Ureter (tissue), 1 donor: ENCODE measurements around the gene RPTOR. TPM values are rescaled to one million over a fixed set of nuclear protein-coding genes. Genes with fewer than 3 reads are reported as not detected.
A peak's percentile ranks its signal among the peaks of the same experiment; 100 is the strongest.

Source experiments
- DNase-seq: peaks from one replicate; pipeline ENCODE4 v3.0.0-alpha.2; 2020; ENCODE audit warnings: low spot score
- total RNA-seq: library from RNA; stranded (reverse); gene quantifications from one replicate; pipeline ENCODE4 v1.2.4, GENCODE V29; 2023
- donor health status: DM: yes; HTN: yes; CAD: no.

RPTOR gene
- total RNA-seq, 1 donor from 2014 or later = 64.2 TPM

DNA sequence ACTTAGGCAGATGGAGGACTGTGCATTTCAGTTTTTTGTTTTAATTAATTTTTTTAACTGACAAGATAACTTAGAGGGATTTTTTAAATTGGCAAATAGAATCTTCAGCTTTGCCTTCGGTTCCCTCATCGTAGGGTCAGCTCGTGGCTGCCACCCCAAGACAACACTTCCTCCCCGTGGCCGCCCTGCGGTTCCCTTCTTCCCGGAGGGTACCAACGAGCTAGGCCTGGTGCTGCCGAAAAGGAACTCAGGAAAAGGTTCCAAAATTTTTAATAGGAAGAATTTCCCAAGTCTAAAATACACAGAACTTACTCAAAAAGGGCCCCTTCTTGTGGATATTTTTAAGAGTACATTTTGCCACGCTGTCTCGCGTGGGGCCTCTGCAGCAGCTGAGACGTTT lies 236.6 kb downstream of the RPTOR start:
- DNase-seq = no peak

DNA sequence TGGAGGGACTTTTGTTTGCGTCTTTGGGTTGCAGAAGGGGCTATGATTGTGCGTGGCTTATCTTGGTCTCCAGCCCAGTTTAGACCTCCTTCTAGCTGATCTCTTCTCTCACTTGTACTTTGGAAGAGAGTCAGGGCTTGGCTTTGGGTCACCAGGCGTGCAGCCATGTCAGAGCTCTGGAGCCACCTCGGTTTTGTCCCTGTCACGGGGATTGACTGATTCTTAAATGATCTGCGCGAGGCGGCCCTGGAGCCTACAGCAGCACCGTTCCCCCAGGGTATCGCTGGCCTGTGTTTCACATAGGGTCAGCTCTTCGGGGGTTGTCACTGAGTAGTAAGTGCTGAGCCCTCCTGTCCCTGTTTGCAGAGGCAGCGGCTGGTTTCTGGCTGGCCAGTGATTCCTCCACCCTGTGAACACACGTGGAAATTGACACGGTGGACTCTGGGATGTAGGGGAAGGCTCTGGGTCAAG lies 237.2 kb downstream of the RPTOR start:
- no peak for DNase-seq

DNA sequence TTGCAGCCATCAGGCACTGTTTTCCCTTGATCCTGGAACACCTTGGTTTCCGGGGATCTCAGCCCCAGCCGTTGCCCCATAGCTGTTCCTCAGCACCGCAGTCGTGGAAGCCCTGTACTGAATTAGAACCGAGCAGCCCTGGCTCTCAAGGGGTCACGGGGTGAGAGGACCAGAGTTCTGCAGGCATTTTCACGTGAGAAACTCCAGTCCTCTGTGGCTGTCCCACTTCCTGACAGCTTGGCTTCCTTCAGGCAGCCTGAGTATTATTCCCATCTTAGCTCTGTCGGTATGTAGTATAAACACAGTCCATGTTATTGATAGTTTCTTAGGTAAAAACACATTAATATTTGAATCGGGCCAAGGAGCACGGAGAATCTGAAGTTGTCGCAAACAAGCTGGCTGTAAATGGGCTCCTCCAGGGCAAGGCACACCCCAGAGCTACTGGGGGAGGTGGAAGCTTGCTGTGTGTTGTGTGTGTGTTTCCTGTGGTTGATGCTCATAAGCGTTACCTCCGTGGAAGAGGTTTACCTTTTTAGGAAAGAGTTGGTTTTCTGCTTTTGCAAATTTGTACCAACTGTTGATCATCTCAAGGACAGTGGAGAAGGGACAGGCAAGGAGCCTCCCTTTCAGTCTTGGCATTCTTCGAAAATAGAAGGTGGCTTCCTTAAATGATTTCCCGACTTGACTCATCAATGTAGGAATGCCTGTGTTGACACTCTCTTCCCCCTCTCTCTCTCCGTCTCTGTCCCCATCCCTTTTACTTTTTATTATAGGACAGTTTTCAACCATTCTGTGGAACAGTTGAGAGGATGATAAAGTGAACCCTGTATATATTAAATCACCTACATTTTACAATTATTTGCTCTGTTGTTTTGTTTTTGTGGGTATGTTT lies 238.1 kb downstream of the RPTOR start:
- no peak for DNase-seq

DNA sequence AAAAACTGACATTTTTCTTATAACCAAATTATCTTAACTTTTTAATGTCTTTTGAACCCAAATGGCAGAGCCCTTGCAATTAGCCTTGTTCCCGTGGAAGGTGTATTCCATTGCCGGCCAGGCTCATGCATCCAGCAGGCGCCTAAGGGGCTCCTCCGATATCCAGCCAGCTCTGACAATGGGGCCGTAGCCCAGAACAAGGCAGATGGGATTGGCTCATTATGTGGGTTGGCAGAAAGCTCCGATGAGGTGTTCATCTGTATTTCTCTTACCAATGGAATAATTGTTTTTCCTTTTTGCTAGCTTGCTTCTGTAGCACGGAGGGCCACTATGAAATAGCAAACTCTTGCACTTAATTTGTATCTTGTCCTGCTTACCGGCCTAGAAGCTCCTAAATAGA lies 238.8 kb downstream of the RPTOR start:
- DNase-seq = no peak

DNA sequence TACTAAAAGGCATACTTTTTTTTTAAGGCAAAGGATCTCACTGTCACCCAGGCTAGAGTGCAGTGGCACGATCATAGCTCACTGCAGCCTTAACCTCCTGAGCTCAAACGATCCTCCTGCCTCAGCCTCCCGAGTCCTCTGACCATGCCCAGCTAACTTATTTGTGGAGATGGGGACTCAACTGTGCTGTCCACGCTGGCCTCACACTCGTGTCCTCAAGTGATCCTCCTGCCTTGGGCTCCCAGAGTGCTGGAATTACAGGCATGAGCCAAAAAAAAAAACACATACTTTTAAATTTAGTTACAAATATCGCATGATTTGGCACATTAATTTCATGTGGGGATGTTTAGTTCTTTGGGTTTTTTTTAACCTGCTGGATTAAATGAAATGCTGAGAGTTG lies 239.3 kb downstream of the RPTOR start:
- DNase-seq = no peak

DNA sequence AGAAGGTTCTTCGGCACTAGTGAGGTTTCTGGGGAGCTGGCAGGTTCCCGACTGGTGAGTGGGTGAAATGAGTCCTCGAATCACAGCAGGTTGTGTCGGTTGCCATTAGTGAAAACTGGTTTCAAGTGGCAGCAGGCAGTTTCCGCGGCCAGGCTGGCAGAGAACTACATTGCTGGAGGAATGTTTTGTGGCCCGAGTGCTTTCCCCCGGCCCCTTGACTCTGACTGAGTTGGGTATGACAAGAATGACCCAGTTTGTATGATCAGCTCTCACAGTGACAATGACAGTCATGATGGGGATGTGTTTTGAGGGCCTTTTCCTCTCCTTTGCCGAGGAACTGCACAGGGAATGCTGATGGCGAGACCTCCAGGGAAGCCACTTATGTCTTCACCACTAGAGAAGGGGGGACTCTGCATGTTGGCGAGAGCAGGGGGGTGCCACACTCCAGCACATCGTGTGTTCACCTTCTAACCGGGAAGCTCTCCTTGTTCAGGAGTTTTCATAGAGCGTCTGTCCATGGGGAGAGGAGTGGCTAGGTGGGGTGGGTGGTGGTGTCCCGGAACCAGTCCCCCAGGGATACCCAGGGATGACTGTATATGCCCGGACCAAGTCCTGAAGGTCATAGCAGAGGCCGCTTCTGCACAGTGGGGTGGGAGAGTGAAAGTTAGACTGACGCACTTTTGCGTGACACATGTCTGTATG lies 241.0 kb downstream of the RPTOR start:
- DNase-seq = no peak

DNA sequence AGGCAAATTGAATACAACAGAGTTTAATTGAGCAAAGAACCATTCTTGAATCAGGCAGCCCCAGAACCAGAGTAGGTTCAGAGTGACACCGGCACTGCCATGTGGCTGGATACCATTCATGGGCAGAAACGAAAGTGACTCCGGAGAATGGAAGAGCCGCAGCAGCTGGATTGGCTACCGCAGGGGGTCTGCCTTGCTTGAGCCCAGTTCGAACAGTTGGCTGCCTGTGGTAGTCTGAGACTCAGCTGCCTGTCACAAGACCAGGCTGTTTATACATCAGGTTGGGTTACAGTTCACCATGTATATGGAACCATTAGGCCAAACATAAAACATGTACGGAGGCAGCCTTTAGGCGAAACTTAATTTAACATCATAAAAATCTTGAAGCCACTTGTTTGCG lies 241.8 kb downstream of the RPTOR start:
- no peak for DNase-seq

DNA sequence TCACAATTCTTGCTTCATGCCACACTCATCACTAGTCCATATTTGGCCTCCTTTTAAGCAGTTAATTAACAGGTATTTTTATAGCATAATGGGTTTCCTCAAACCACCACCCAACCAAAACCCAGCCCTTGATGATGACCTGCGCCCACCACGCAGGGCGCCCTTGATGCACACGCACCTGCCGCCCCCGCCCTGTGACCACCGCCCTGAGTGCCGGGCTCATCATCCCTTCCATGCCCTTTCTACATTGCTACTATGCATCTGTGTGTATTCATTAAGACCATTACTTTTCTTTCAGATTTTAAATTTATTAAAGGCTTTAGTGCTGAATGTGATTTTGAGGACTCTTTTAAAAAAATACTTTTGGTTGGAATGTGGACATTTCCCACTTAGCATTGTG lies 242.2 kb downstream of the RPTOR start:
- no peak for DNase-seq

DNA sequence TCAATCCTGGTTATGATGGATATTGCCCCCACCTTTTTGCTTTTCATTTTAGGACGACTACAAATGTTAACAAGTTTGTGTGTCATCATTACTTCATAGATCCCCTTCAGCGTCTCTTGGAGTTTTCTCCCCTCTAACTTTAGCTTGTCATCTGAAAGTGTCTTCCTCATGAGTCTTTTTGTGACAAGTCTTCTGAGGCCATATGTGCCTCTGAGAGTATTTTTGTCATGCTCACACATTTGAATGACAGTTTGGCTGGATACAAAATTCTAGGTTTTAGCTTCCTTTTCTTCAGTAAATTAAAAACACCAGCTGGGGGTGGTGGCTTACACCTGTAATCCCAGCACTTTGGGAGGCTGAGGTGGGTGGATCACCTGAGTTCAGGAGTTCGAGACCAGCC lies 243.2 kb downstream of the RPTOR start:
- no peak for DNase-seq

DNA sequence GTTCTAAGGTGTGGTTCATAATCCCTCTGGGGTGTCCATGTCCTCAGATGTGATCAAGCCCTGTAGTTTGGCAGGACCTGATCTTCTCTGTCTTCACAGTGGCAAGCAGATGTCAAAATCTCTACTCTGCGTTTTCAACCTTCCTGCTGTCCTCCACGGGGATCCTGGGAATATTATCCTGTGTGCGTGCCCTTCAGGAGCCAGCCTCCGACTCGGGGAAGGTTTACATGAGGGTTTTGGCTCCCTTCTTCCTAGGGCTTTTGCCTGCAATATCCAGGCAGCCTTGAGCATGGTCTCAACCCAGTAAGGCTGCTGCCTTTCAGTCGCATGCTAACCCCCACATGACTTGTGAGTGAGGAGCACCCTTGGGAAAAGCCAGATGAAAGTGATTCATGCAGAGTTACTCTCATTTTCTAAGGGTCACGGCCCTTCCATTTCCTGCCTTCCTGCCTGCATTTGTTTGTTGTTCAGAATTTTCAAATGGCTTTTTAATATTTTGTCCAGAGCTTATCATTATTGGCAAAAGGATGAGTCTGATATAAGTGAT lies 244.8 kb downstream of the RPTOR start:
- DNase-seq = no peak

DNA sequence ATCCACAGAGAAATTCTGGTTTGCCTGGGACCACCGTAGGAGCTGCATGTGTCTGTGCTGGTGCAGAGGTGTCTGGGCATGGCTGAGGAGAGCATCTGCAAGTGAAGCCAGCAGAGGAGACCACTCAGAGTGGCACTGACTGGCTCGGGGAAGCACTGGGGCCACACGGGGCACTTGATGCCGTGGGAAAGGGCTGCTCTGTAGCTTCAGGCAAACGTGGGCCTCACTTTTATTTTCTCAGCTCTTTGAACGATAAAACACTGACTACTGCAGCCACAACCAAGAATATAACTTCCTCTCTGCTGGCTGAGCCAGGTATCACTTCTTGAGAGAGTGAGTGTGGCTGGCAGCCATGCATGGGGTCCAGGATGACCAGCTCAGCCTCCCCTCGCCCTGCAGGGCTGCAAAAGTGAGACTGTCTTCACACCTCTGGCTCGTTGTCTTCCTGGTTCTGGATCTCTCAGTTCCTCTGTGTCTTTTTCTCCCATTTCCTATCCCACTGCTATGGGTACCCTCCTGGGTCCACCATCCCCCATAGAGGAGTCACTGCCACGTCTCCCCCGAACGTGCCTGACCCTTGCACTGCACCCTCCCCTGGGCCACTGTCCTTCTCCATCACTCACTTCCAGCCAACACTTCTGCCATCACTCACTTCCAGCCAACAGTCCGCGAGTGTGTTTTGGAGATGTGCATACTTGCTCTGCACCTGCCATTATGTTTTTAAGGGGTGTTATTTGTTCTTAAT lies 245.6 kb downstream of the RPTOR start:
- DNase-seq = no peak

DNA sequence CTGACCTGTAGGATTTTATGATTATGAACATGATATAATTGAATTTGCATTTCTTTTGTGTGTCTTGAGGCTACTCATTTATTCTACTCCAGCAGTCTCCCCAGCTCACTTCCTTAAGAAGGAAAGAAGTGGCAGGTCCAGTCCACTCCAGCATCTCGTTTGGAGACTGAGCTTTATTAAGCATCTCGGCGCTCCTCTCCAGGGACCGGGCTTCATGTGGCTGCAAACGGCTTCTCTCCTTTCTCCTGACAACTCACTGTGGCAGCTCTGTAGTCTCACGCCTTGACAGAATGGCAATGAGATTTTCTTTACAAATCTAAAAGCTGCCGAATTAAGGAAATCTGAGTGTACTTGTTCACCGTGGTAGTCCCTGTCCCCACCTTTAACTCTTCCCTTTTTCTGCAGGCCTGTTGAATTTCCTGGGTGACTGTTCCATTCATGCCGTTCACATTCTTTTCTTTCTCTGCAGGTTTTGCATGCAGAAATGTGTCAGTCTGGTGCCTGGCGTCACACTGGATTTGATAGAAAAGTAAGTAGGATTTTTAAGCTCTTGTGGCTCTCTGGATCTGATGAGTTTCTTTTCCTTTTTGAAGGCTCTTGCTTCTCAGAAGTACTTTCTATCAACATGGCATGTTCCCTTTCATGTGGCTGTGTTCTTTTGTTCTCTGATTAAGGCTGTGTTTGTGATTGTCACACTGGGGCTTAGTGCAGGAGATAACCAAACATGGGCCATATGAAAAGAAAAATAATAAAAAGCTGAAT lies 246.5 kb downstream of the RPTOR start:
- DNase-seq = no peak

DNA sequence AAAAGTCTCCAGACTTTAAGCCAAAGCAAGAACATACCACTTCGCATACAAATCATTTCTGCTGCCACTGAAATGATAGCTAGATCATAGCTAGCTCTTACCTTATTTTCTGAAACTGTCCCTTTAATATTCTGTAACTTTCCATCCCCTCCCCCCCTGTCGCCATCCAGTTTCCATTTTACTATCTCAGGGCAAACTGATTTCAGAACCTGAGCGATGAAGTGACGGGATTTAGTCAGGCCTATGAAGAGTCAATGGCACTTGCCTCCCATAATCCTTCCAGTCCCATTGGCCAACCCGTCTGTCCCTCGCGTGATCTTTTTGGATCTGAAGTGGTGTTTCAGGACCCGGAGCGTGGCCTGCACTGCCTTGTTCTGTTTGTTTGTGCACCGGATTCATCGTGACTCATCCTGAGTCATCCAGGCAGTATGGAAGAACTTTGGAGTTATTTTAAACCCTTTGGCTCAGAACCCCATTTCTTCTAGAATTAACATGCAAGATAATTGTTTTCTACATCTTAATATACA lies 247.2 kb downstream of the RPTOR start:
- DNase-seq = peak; percentile 69

DNA sequence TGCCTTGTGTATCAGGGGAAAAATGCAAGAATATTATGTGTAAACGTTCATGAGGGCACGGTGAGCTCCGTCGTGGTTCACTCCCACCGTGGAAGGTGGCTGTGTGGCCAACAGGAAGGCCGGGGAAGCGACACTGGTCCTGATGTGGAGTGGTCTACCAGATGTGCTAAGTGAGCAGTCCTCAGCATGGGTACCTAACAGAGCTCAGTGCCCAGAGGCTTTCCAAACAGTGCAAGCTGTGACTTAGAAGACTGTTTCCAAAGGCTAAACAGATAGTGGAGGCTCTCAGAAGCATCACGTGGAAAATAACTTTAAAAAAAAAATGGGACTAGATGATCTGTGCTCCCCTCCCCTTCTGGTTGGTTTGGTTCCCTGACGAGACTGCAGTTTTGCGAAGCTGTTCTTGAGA lies 247.7 kb downstream of the RPTOR start:
- DNase-seq = no peak

DNA sequence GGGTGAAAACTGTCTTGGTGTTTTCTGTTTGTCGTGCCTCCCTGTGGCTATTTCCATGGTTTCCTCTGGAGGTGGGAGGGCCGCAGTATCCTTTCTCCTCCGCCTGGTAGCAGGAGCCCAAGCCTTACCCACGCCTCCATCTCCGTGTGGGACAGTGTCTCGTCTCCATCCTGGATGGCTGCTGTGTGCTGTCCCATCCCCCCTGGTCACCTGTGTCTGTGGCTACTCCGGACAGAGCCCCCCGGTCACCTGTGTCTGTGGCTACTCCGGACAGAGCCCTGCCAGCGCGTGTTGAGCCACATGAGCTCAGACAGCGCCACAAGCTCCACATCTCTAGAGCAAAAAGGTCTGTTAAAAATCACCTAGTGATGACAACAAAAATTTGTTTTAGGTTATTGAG lies 248.8 kb downstream of the RPTOR start:
- no peak for DNase-seq

DNA sequence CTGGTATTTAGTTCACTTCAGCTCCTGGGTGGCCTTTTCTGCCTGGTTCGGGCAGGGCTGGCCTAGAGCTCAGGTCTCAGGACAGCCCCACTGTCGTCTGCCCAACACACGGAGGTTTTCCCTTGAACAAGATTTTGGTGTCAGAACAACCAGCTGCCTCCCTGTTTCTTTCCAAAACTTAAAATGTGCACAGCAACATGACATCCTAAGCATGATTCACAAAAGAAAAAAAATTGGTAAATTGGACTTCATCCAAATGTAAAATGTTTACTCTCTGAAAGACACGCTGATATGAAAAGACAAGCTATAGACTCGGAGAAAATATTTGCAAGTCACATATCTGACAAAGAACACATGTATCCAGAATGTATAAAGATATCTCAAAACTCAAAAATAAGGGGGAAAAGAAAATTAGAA lies 249.2 kb downstream of the RPTOR start:
- DNase-seq = no peak

DNA sequence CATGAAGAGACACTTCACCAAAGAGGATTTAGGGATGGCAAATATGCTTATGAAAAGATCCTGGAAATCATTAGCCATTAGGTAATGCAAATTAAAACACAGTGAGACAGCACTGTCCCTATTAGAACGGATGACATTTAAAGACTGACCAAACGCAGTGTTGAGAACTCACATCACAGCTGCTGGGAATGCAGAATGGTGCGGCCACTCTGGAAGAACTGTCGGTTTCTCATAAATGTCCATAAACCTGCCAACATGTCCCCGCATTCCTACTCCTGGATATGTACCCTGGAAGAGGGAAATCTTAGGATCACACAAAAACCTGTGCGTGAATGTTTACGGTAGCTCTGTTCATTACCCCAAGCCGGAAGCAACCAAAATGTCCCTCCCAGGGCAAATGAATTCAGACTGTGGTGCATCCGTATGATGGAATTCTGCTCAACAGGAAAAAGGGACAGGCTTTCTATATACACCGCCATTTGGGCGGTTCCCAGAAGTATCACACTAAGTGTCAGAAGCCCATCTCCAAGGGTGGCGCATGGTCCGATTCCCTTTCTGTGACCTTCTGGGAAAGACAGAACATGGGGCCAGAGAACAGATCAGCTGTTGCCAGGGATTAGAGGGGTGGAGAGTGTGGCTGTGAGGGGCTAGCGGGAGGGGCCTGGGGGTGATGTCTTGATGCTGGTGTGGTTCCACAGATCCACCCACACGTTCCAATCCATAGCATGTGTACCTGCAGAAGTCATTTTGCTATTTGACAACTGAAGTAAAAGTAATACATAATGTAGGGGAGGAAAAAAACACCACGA lies 249.8 kb downstream of the RPTOR start:
- DNase-seq = no peak

DNA sequence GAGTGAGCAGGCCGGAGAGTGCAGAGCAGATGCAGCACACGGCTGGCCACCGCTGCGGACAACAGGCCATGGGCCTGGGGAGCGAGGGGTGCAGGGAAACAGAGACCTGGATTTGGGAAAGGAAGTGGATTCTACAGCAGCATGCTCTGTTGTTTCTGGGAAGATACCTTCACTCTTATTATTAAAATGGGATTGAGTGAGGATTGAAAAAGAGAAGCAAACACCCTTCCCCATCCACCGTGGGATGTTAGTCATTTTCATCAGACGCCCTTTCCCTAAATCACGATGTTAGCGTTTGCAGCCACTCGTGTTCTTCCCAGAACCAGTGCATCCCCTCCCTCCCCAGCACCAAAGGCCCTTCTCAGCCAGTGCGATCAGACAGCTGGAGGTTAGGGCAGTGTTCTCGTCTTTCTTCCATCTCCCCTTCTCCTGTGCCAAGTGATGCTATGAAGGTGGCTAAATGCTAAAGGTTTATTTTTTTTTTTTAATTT lies 250.5 kb downstream of the RPTOR start:
- no peak for DNase-seq

DNA sequence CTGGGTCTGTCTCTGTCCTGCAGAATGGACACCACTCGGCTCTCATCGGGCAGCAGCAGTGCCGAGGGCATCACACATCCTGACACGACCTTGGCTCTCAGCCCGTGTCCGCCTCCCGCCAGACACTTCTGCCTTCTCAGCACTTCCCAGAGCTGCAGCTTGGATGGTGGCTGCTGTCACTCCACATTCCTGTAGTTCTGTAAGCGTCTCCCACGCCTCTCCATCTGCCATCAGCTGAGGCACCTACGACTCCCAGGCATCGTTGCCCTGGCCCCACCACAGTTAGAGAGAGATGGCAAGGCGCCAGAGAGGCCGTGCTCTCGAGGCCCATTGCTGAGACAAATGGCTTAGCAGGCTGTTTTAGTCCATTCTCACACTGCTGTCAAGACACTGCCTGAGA lies 251.1 kb downstream of the RPTOR start:
- no peak for DNase-seq

DNA sequence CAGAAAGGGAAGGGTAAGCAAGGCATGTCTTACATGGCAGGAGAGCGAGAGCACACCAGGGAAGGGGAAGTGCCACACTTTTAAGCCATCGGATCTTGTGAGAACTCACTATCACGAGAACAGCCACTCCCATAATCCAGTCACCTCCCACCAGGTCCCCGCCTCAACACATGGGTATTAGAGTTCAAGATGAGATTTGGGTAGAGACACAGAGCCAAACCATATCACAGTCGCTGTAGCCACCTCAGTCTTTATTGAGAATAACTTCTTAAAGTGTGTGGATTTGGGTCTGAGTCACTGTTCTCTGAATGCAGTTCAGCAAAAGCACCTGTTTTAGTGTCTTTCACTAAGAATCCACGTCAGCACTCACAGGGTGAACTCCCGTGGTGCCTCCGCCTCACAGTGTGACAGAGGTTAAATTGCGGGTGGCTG lies 251.8 kb downstream of the RPTOR start:
- DNase-seq = no peak
